Fibroblast of lung (primary cell): Measurements from ENCODE around the gene CBR3. TPM values are rescaled to one million over a fixed set of nuclear protein-coding genes. Genes with fewer than 3 reads are reported as not detected.

Experiments
- DNase-seq, 2 donors: peaks; one replicate each; pipeline versions ENCODE4 v3.0.0 to v3.0.0-alpha.2; 2010; ENCODE audit warnings: low read depth in 2 of 2
- H2AFZ ChIP-seq: 2 replicates; pipeline ENCODE4 v1.5.1; 2012; ENCODE audit warnings: low read length, control low read depth, inconsistent platforms
- H3K27ac ChIP-seq: 2 replicates; pipeline ENCODE4 v1.5.1; 2011; ENCODE audit warnings: low read length, control low read depth; ENCODE audit not compliant: insufficient read depth
- H3K27me3 ChIP-seq: 2 replicates; pipeline ENCODE4 v1.5.1; 2011; ENCODE audit warnings: mild to moderate bottlenecking, low read length; ENCODE audit not compliant: control insufficient read depth, insufficient read depth
- H3K36me3 ChIP-seq: 2 replicates; pipeline ENCODE4 v1.5.1; 2011; ENCODE audit warnings: low read length; ENCODE audit not compliant: control insufficient read depth, insufficient read depth
- H3K4me1 ChIP-seq: 2 replicates; pipeline ENCODE4 v1.5.1; 2011; ENCODE audit warnings: low read length; ENCODE audit not compliant: control insufficient read depth, insufficient read depth; ENCODE audit errors: extremely low read depth
- H3K4me2 ChIP-seq: 2 replicates; pipeline ENCODE4 v1.5.1; 2011; ENCODE audit warnings: low read length, control low read depth; ENCODE audit not compliant: insufficient read depth; ENCODE audit errors: extremely low read depth
- H3K4me3 ChIP-seq, 4 experiments: fragments of 200-600 bp in 1 of 4; sonication (generic) in 1 of 4; replicated peaks in 1 of 4; 2 replicates each; pipeline ENCODE4 v1.5.1; 2011 to 2016; ENCODE audit warnings: low read length in 4 of 4, low read depth in 3 of 4, mild to moderate bottlenecking in 3 of 4, control low read depth in 2 of 4, inconsistent platforms in 1 of 4, mixed read lengths in 1 of 4; ENCODE audit not compliant: insufficient read depth in 1 of 4; ENCODE audit errors: control extremely low read depth in 1 of 4
- H3K79me2 ChIP-seq: 2 replicates; pipeline ENCODE4 v1.5.1; 2012; ENCODE audit warnings: mild to moderate bottlenecking, low read length, inconsistent platforms; ENCODE audit not compliant: control insufficient read depth, insufficient read depth
- H3K9ac ChIP-seq: 2 replicates; pipeline ENCODE4 v1.5.1; 2011; ENCODE audit warnings: mild to moderate bottlenecking, low read length, control low read depth; ENCODE audit not compliant: insufficient read depth
- H3K9me3 ChIP-seq: 2 replicates; pipeline ENCODE4 v1.5.1; 2012; ENCODE audit warnings: low read depth, low read length; ENCODE audit not compliant: control insufficient read depth, insufficient read depth
- H4K20me1 ChIP-seq: 2 replicates; pipeline ENCODE4 v1.5.1; 2011; ENCODE audit warnings: low read length; ENCODE audit not compliant: control insufficient read depth, insufficient read depth; ENCODE audit errors: extremely low read depth
- EZH2 ChIP-seq: IDR thresholded peaks from 2 replicates; pipeline ENCODE4 v1.5.1; 2012; ENCODE audit warnings: low read length, control low read depth, mild to moderate bottlenecking; ENCODE audit errors: missing control alignments
- polyA plus RNA-seq, 2 donors: library from polyadenylated mRNA; depleted of rRNA in 1 of 2; stranded (reverse) in 1 of 2; unstranded in 1 of 2; fragments of >200 nt; gene quantifications; 2 replicates each; pipeline ENCODE4 v1.2.1, GENCODE V29; 2011 to 2012; ENCODE audit warnings: missing spikeins in 1 of 2
- total RNA-seq: library from RNA; depleted of rRNA; stranded (reverse); fragments of >200 nt; gene quantifications from 2 replicates; pipeline ENCODE4 v1.2.1, GENCODE V29; 2014
- TF ChIP-seq, protein P1 (sequence below), 2 donors: IDR thresholded peaks in 1 of 2; conservative IDR thresholded peaks in 1 of 2; 1 replicate in 1 of 2; 2 replicates in 1 of 2; pipeline ENCODE4 v1.5.1; 2011 to 2012; ENCODE audit warnings: low read length in 2 of 2, control low read depth in 1 of 2, inconsistent platforms in 1 of 2, low read depth in 1 of 2, mild to moderate bottlenecking in 1 of 2

CBR3 gene
- total and polyA plus RNA-seq, 2 donors (not counting 1 experiment from before 2014, with no cell fraction given), result 13.2 to 21.1 TPM

DNA sequence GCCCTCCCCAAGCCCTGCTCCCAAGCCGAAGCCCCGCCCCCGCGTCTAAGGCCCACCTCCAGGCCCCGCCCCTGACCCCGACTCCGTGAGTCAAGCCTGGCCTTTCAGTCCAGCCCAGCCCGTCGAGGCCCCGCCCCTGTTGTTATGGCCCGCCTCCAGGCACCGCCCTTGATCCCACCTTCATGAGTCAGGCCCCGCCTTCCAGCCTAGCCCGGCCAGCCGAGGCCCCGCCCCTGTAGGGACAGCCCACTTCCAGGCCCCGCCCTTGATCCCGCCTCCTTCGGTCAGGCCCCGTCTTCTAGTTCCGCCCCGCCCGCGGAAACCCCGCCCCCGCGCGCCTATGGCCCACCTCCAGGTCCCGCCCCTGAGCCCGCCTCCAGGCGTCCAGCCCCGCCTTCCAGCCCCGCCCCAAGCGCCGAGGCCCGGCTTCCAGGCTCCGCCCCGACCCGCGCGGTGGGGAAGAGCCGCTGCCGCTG is 21.5 kb downstream of the CBR3 start:
- Histone ChIP-seq H3K9ac (peak overlapping the region; percentile 67), H2AFZ (peak overlapping the region; percentile 91), H3K9me3 (no peaks in the 10 kb centered on the region), H3K27ac (no peak overlapping the region), H3K36me3 (peaks cover 2% of the 10 kb centered on the region), H3K4me2 (peak overlapping the region; percentile 94), H4K20me1 (no peaks in the 10 kb centered on the region), H3K79me2 (peaks cover 11% of the 10 kb centered on the region), H3K4me1 (peaks cover 5% of the 10 kb centered on the region), H3K27me3 (no peaks in the 10 kb centered on the region), H3K4me3 (peak overlapping the region; percentile 57 to 91 (median 85))
- peak; percentile 95 to 99 for DNase-seq
- TF ChIP-seq, protein P1, sequence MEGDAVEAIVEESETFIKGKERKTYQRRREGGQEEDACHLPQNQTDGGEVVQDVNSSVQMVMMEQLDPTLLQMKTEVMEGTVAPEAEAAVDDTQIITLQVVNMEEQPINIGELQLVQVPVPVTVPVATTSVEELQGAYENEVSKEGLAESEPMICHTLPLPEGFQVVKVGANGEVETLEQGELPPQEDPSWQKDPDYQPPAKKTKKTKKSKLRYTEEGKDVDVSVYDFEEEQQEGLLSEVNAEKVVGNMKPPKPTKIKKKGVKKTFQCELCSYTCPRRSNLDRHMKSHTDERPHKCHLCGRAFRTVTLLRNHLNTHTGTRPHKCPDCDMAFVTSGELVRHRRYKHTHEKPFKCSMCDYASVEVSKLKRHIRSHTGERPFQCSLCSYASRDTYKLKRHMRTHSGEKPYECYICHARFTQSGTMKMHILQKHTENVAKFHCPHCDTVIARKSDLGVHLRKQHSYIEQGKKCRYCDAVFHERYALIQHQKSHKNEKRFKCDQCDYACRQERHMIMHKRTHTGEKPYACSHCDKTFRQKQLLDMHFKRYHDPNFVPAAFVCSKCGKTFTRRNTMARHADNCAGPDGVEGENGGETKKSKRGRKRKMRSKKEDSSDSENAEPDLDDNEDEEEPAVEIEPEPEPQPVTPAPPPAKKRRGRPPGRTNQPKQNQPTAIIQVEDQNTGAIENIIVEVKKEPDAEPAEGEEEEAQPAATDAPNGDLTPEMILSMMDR (conservative IDR thresholded peaks at IDR 0.05 in 1 of 2, IDR thresholded peaks at IDR 0.05 in 1 of 2; ENCODE audit: low read depth in 1 of 2, low read length in 2 of 2), result no peak
- no peak for TF ChIP-seq EZH2

DNA sequence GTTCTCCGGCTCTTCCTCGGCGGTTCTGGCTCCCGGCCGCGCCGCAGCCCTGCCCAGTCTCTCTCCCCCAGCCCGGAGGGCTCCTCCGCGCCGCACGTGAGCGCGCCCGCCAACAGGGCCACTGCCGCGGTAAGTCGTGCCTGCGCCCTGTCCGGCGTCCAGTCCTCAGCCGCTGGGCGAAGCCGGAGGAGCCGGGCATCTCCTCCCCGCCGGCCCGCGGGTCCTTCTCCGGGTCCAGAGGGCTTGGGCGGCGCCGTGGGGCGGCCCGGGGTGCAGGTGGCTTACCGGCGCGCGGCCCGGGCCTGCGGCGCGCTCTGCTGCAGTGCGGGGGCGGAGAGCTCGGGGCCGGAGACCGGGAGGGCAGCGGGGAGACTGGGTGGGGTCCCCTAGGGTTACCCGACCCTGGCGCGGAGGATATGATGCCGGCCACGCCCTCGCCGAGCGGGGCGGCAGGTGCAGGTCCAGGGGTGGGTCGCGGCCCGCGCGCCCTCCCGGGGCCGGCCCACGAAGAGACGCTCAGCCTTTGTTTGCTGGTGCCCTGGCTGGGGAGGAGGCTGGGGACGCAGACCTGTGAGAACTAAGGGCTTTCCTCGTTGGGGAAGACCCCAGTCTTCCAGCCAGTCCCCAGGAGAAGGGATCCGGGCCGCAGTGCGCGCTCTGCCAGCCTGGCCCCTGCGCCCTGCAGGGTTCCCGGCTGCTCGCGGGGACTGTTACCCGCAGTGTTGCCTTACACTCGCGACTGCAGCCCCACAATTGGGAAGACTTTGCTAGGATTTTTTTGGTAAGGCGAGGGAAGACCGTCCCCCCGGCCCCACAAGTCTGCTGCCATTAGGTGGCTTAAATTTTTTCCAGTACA is 22.2 kb downstream of the CBR3 start, which contains the start of gene DOP1B:
Gene DOP1B (plus strand): TSS at position 10 of the 856 bp plus-strand sequence. CDS start 7,910 bp downstream, outside the sequence.
- H3K36me3 ChIP-seq, result peaks cover 2% of the 10 kb centered on the region
- H3K27ac ChIP-seq, result peak within 1 kb of the TSS; percentile 58
- H3K4me2 ChIP-seq, result peak within 1 kb of the TSS; percentile 94
- peaks cover 15% of the 10 kb centered on the region for H3K79me2 ChIP-seq
- H4K20me1 ChIP-seq, result no peaks in the 10 kb centered on the region
- peak within 1 kb of the TSS; percentile 57 to 91 (median 85) for H3K4me3 ChIP-seq
- H3K9ac ChIP-seq, result peak within 1 kb of the TSS; percentile 67
- H2AFZ ChIP-seq, result peak within 1 kb of the TSS; percentile 91
- TF ChIP-seq EZH2, result no peak
- TF ChIP-seq, protein P1 (conservative IDR thresholded peaks at IDR 0.05 in 1 of 2, IDR thresholded peaks at IDR 0.05 in 1 of 2; ENCODE audit: low read depth in 1 of 2, low read length in 2 of 2), result no peak
- no peaks in the 10 kb centered on the region for H3K9me3 ChIP-seq
- H3K4me1 ChIP-seq, result peaks cover 5% of the 10 kb centered on the region
- no peak for DNase-seq
- H3K27me3 ChIP-seq, result no peaks in the 10 kb centered on the region

DNA sequence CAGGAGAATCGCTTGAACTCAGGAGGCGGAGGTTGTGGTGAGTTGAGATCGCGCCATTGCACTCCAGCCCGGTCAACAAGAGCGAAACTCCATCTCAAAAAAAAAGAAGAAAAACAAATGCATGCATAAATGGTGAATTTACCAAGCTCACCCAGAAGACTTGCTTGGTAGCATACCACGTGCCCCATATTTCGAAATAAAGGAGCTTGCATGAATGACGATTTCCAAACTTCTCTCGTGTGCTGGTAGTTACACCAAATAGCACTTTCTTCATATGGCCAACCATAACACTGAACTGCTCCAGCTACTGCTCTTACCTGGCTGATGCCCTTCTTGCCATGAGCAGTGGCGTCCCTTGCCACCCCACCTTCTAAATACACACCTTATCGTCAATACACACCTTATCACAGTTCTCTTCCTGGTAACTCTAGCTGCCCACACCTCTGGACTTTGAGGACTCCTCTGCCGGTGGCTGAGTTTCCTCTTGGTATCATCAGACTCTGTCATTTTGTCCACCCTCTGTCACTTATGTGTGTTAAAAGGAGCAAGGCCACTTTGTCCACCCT is 24.6 kb downstream of the CBR3 start:
- peaks cover 15% of the 10 kb centered on the region for H3K79me2 ChIP-seq
- no peak overlapping the region for H3K4me3 ChIP-seq
- no peaks in the 10 kb centered on the region for H3K9me3 ChIP-seq
- no peaks in the 10 kb centered on the region for H4K20me1 ChIP-seq
- DNase-seq, result no peak
- H3K4me2 ChIP-seq, result no peak overlapping the region
- peaks cover 2% of the 10 kb centered on the region for H3K36me3 ChIP-seq
- H3K9ac ChIP-seq, result no peak overlapping the region
- H2AFZ ChIP-seq, result no peak overlapping the region
- H3K27ac ChIP-seq, result no peak overlapping the region
- no peaks in the 10 kb centered on the region for H3K27me3 ChIP-seq
- H3K4me1 ChIP-seq, result peaks cover 5% of the 10 kb centered on the region
- no peak for TF ChIP-seq EZH2
- TF ChIP-seq, protein P1 (conservative IDR thresholded peaks at IDR 0.05 in 1 of 2, IDR thresholded peaks at IDR 0.05 in 1 of 2; ENCODE audit: low read depth in 1 of 2, low read length in 2 of 2), result no peak
